ENCODE data around the gene KDM2B. TPM values are rescaled to one million over a fixed set of nuclear protein-coding genes. Genes with fewer than 3 reads are reported as not detected.

The KDM2B gene
- total and polyA plus RNA-seq, 2 donors from 2014 or later: 6.2 to 19.7 TPM

- Histone ChIP-seq H3K9me3 (ENCODE audit: control insufficient read depth in 2 of 3, insufficient read depth in 1 of 3, low read length in 3 of 3) (no peaks in the 10 kb centered on the region), H3K4me3 (ENCODE audit: low read length in 3 of 3) (no peak overlapping the region), H3K4me1 (ENCODE audit: control insufficient read depth in 2 of 3, insufficient read depth in 2 of 3, low read depth in 1 of 3, low read length in 3 of 3) (no peaks in the 10 kb centered on the region), H3K27ac (ENCODE audit: low read depth in 2 of 2, low read length in 2 of 2) (no peak overlapping the region), H3K36me3 (ENCODE audit: control insufficient read depth in 2 of 3, insufficient read depth in 3 of 3, low read length in 3 of 3) (peaks cover 0 to 5% (median 2%) of the 10 kb centered on the region in 3 donors), H3K27me3 (ENCODE audit: control insufficient read depth, insufficient read depth, low read length) (no peaks in the 10 kb centered on the region), H3K9ac (ENCODE audit: low read length in 3 of 3) (no peak overlapping the region)
- intact Hi-C loops (cut with DNase I): no loop called here
- TF ChIP-seq, protein P1, sequence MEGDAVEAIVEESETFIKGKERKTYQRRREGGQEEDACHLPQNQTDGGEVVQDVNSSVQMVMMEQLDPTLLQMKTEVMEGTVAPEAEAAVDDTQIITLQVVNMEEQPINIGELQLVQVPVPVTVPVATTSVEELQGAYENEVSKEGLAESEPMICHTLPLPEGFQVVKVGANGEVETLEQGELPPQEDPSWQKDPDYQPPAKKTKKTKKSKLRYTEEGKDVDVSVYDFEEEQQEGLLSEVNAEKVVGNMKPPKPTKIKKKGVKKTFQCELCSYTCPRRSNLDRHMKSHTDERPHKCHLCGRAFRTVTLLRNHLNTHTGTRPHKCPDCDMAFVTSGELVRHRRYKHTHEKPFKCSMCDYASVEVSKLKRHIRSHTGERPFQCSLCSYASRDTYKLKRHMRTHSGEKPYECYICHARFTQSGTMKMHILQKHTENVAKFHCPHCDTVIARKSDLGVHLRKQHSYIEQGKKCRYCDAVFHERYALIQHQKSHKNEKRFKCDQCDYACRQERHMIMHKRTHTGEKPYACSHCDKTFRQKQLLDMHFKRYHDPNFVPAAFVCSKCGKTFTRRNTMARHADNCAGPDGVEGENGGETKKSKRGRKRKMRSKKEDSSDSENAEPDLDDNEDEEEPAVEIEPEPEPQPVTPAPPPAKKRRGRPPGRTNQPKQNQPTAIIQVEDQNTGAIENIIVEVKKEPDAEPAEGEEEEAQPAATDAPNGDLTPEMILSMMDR (IDR thresholded peaks at IDR 0.05; ENCODE audit: borderline replicate concordance, extremely low read depth, insufficient read depth): no peak
- FAIRE-seq: no peak
- DNase-seq: peak in 3 of 5 donors; percentile 34 to 51 (median 43)
Observed at GRCh38 chr12:121524196-121524916, 56.5 kb downstream of the KDM2B start.

- TF ChIP-seq, protein P1 (IDR thresholded peaks at IDR 0.05; ENCODE audit: borderline replicate concordance, extremely low read depth, insufficient read depth): no peak
- DNase-seq (peak in 1 of 5 donors; percentile 15), FAIRE-seq (no peak)
- intact Hi-C loops (cut with DNase I): no loop called here
- Histone ChIP-seq H3K27me3 (ENCODE audit: control insufficient read depth, insufficient read depth, low read length) (no peaks in the 10 kb centered on the region), H3K9me3 (ENCODE audit: control insufficient read depth in 2 of 3, insufficient read depth in 1 of 3, low read length in 3 of 3) (no peaks in the 10 kb centered on the region), H3K4me3 (ENCODE audit: low read length in 3 of 3) (no peak overlapping the region), H3K9ac (ENCODE audit: low read length in 3 of 3) (no peak overlapping the region), H3K4me1 (ENCODE audit: control insufficient read depth in 2 of 3, insufficient read depth in 2 of 3, low read depth in 1 of 3, low read length in 3 of 3) (no peaks in the 10 kb centered on the region), H3K36me3 (ENCODE audit: control insufficient read depth in 2 of 3, insufficient read depth in 3 of 3, low read length in 3 of 3) (peaks cover 0 to 5% (median 2%) of the 10 kb centered on the region in 3 donors), H3K27ac (ENCODE audit: low read depth in 2 of 2, low read length in 2 of 2) (no peak overlapping the region)
Observed at GRCh38 chr12:121523741-121524140, 57.1 kb downstream of the KDM2B start.

GRCh38 chr12:121522971-121523370 lies 57.9 kb downstream of the KDM2B start:
- Histone ChIP-seq H3K9ac (ENCODE audit: low read length in 3 of 3) (no peak overlapping the region), H3K9me3 (ENCODE audit: control insufficient read depth in 2 of 3, insufficient read depth in 1 of 3, low read length in 3 of 3) (no peaks in the 10 kb centered on the region), H3K4me1 (ENCODE audit: control insufficient read depth in 2 of 3, insufficient read depth in 2 of 3, low read depth in 1 of 3, low read length in 3 of 3) (no peaks in the 10 kb centered on the region), H3K4me3 (ENCODE audit: low read length in 3 of 3) (no peak overlapping the region), H3K27ac (ENCODE audit: low read depth in 2 of 2, low read length in 2 of 2) (no peak overlapping the region), H3K36me3 (ENCODE audit: control insufficient read depth in 2 of 3, insufficient read depth in 3 of 3, low read length in 3 of 3) (peaks cover 0 to 5% (median 2%) of the 10 kb centered on the region in 3 donors), H3K27me3 (ENCODE audit: control insufficient read depth, insufficient read depth, low read length) (no peaks in the 10 kb centered on the region)
- FAIRE-seq (no peak), DNase-seq (peak in 1 of 5 donors; percentile 20)
- intact Hi-C loops (cut with DNase I): no loop called here
- TF ChIP-seq, protein P1 (IDR thresholded peaks at IDR 0.05; ENCODE audit: borderline replicate concordance, extremely low read depth, insufficient read depth): no peak

Data from kidney (tissue), 14 donors.